Amygdala (tissue), 56 donors: Measurements from ENCODE around the gene NUDT3.
"Not testable (repeated sequence)": the region's sequence is repeated elsewhere in the genome, so short reads cannot be mapped to it uniquely, and the experiment has no call there.

ENCODE experiments used
- DNase-seq, 56 donors: peaks; one replicate each; lab custom pipeline; 2025; lab: John Stamatoyannopoulos, UW

Gene NUDT3

GRCh38 chr6:34269658-34270341 is 122.7 kb downstream of the NUDT3 start:
- not testable (repeated sequence) for DNase-seq

- not testable (repeated sequence) for DNase-seq
Measured at GRCh38 chr6:34269132-34269531, 123.3 kb downstream of the NUDT3 start.

- DNase-seq = no peak
Measured at GRCh38 chr6:34267746-34268145, 124.7 kb downstream of the NUDT3 start.

GRCh38 chr6:34263484-34263883 is 129.0 kb downstream of the NUDT3 start:
- not testable (repeated sequence) for DNase-seq

GRCh38 chr6:34260576-34261267 is 131.7 kb downstream of the NUDT3 start:
- no peak for DNase-seq

GRCh38 chr6:34259529-34260069 is 132.9 kb downstream of the NUDT3 start:
- DNase-seq = no peak

- not testable (repeated sequence) for DNase-seq
Measured at GRCh38 chr6:34252395-34252794, 140.1 kb downstream of the NUDT3 start.

- no peak for DNase-seq
Measured at GRCh38 chr6:34249469-34250261, 142.8 kb downstream of the NUDT3 start.

GRCh38 chr6:34248727-34249468 is 143.6 kb downstream of the NUDT3 start, which contains the start of gene SMIM29:
Gene SMIM29 (minus strand): TSS chr6:34249006. CDS start chr6:34247791, 1,215 bp downstream.
- peak; percentile 77 to 99 (median 96) for DNase-seq

GRCh38 chr6:34248198-34248726 is 144.2 kb downstream of the NUDT3 start:
- DNase-seq = peak in 19 of 56 donors; percentile 27 to 81 (median 50)

GRCh38 chr6:34247481-34248197 is 144.8 kb downstream of the NUDT3 start:
- DNase-seq = no peak

- DNase-seq = peak in 4 of 56 donors; percentile 17 to 34 (median 21)
Measured at GRCh38 chr6:34246563-34247391, 145.7 kb downstream of the NUDT3 start.

GRCh38 chr6:34246249-34246562 is 146.3 kb downstream of the NUDT3 start:
- no peak for DNase-seq

GRCh38 chr6:34245761-34246140 is 146.7 kb downstream of the NUDT3 start:
- DNase-seq = not testable (repeated sequence)

- DNase-seq = not testable (repeated sequence)
Measured at GRCh38 chr6:34245032-34245760, 147.3 kb downstream of the NUDT3 start.

- peak in 22 of 56 donors; percentile 15 to 73 (median 41) for DNase-seq
Measured at GRCh38 chr6:34243901-34244884, 148.3 kb downstream of the NUDT3 start.
